ENCODE data around the gene APRT. TPM values are rescaled to one million over a fixed set of nuclear protein-coding genes. Genes with fewer than 3 reads are reported as not detected.

The APRT gene
- total and polyA plus RNA-seq, 2 of the 4 experiments (the other 2 are of a cell fraction): 40.5 to 157 TPM

- H3K4me2 ChIP-seq (ENCODE audit: low read depth, low read length): no peak overlapping the region
- DNase-seq (no peak), ATAC-seq (ENCODE audit: low read depth) (no peak)
- intact Hi-C loops (cut with micrococcal nuclease): no loop called here
- no peak overlapping the region for H3K4me3 ChIP-seq (ENCODE audit: insufficient read depth, low read depth, low read length)
- no peak overlapping the region for H4K8ac ChIP-seq (ENCODE audit: low read depth in 2 of 2, low read length in 2 of 2)
- no peak overlapping the region for H2AK9ac ChIP-seq (replicated peaks; ENCODE audit: low read depth, low read length, poor library complexity)
- no peaks in the 10 kb centered on the region for H3K9me1 ChIP-seq (ENCODE audit: insufficient read depth, low read length)
- BruUV-seq (replicated peaks): no TSS peak
- H2BK120ac ChIP-seq (ENCODE audit: low read depth, low read length): no peak overlapping the region
- CTCF ChIA-PET: no interaction called here
- no peak overlapping the region for H2BK5ac ChIP-seq (ENCODE audit: low read depth, low read length, poor library complexity, severe bottlenecking)
- H4K5ac ChIP-seq (ENCODE audit: low read depth, low read length): no peak overlapping the region
- no peak overlapping the region for H3K4ac ChIP-seq (ENCODE audit: low read depth, low read length)
- peaks cover under 1% of the 10 kb centered on the region; the same call in 1 of the 2 replicates for H3K4me1 ChIP-seq (ENCODE audit: control insufficient read depth, insufficient read depth, low read length)
- H2AK5ac ChIP-seq (ENCODE audit: low read depth, low read length): no peak overlapping the region
- H3K27ac ChIP-seq (ENCODE audit: insufficient read depth, low read length): no peak overlapping the region
- no peaks in the 10 kb centered on the region for H3K9me3 ChIP-seq (ENCODE audit: control insufficient read depth, insufficient read depth, low read length)
- no peak overlapping the region for H2AFZ ChIP-seq (replicated peaks; ENCODE audit: low read length, poor library complexity)
- no peak overlapping the region for H2BK15ac ChIP-seq (ENCODE audit: low read depth, low read length)
- no peaks in the 10 kb centered on the region for H3K27me3 ChIP-seq (ENCODE audit: control insufficient read depth, insufficient read depth, low read length)
- peaks cover 4% of the 10 kb centered on the region; the same call in 1 of the 2 replicates for H4K20me1 ChIP-seq (ENCODE audit: insufficient read depth, low read length)
- no peak overlapping the region for H3K9ac ChIP-seq (ENCODE audit: low read depth, low read length)
- H3K14ac ChIP-seq (replicated peaks; ENCODE audit: low read depth, low read length): no peak overlapping the region
- WGBS, 2 experiments (ENCODE audit: extremely low coverage in 2 of 2, insufficient read length in 1 of 2): 95% methylated on average over 24 of the region's 33 CpGs; no CpG with 5 or more reads in 1 of the 2 experiments
- dilution Hi-C loops (cut with HindIII; ENCODE audit: low sequenced_read_pairs, unreplicated experiment): no loop called here
- POLR2A ChIA-PET (ENCODE audit: unreplicated experiment): interaction anchor here (0.6 kb wide), 1 partner anchor 191 kb away, joined by 6 read pairs; no protein-coding TSS in a partner anchor
- peaks cover 33% of the 10 kb centered on the region for H3K36me3 ChIP-seq (ENCODE audit: control insufficient read depth, insufficient read depth, low read length)
- no peaks in the 10 kb centered on the region for H3K79me1 ChIP-seq (ENCODE audit: low read depth in 1 of 2, low read length in 2 of 2)
- H3K23ac ChIP-seq (ENCODE audit: low read depth, low read length): no peak overlapping the region
- no peak overlapping the region for H3K18ac ChIP-seq (ENCODE audit: low read depth, low read length)
- no peak overlapping the region for H2BK20ac ChIP-seq (ENCODE audit: low read depth, low read length)
- H4K91ac ChIP-seq (ENCODE audit: insufficient read depth, low read depth, low read length): no peak overlapping the region
- TF ChIP-seq CHD1 (IDR thresholded peaks at IDR 0.05; ENCODE audit: low read depth, low read length) (no peak), RFX5 (IDR thresholded peaks at IDR 0.05; ENCODE audit: low read depth, low read length) (no peak), CEBPB (IDR thresholded peaks at IDR 0.05; ENCODE audit: low read depth, low read length) (no peak), RAD21 (IDR thresholded peaks at IDR 0.05; ENCODE audit: low read length) (no peak), CTCF (conservative IDR thresholded peaks at IDR 0.05; ENCODE audit: low read depth, low read length) (no peak), POLR2A (IDR thresholded peaks at IDR 0.05; ENCODE audit: low read depth, low read length) (no peak), USF2 (IDR thresholded peaks at IDR 0.05; ENCODE audit: low read depth, low read length) (no peak), MAFK (IDR thresholded peaks at IDR 0.05; ENCODE audit: low read depth, low read length) (no peak)
- in situ Hi-C loops (cut with MboI; ENCODE audit: low sequenced_read_pairs): no loop called here
- H3K56ac ChIP-seq (ENCODE audit: extremely low read depth, insufficient read depth, low read length): no peak overlapping the region
These were observed 24.1 kb upstream of the APRT start for GRCh38 chr16:88835818-88836217.

All from IMR-90 (cell line).